Non-pigmented ciliary epithelial cell (primary cell): ENCODE data around the gene REC8.
A peak's percentile ranks its signal among the peaks of the same experiment; 100 is the strongest.

ENCODE experiments used
- DNase-seq: peaks from one replicate; pipeline ENCODE4 v3.0.0-alpha.2; 2010; ENCODE audit warnings: low read depth

The REC8 gene, protein sequence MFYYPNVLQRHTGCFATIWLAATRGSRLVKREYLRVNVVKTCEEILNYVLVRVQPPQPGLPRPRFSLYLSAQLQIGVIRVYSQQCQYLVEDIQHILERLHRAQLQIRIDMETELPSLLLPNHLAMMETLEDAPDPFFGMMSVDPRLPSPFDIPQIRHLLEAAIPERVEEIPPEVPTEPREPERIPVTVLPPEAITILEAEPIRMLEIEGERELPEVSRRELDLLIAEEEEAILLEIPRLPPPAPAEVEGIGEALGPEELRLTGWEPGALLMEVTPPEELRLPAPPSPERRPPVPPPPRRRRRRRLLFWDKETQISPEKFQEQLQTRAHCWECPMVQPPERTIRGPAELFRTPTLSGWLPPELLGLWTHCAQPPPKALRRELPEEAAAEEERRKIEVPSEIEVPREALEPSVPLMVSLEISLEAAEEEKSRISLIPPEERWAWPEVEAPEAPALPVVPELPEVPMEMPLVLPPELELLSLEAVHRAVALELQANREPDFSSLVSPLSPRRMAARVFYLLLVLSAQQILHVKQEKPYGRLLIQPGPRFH

DNA sequence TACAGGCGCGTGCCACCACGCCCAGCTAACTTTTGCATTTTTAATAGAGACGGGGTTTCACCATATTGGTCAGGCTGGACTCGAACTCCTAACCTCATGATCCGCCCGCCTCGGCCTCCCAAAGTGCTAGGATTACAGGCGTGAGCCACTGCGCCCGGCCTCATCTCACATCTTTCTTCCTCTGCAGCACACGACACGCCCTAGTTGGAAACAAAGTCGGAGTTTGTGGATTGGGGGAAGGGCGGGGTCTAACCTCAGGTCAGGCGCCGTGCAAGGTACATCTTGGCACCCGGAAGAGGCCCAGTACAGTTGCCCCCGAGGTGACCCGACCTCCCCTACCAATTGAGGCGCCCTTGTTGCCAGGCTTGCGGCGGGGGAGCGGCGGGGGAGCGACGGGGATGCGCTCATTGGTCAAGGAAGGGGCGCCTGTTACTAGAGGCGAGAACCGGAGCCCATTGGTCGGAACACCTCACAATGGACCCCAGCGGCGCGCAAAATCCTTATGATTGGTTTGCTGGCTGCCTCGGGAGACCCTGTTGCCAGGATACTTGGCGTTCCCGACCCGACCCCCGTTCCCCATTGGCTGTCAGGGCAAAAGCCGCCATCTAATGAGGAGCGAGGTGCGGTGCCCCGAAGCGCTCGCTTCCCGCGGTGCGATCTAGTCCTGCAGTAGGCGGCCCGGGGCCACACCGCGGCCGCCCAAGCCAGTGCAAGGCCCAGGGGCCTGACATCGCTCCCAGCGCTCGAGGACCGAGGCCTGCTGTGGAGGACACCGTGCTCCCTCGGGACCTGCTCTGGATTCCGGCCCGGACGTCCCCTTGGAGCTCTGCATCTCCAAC, at the start of gene REC8:
TSS of gene REC8 (plus strand) at position 659 of the 839 bp plus-strand sequence. CDS start 473 bp downstream, outside the sequence.
- peak; percentile 89 for DNase-seq

DNA sequence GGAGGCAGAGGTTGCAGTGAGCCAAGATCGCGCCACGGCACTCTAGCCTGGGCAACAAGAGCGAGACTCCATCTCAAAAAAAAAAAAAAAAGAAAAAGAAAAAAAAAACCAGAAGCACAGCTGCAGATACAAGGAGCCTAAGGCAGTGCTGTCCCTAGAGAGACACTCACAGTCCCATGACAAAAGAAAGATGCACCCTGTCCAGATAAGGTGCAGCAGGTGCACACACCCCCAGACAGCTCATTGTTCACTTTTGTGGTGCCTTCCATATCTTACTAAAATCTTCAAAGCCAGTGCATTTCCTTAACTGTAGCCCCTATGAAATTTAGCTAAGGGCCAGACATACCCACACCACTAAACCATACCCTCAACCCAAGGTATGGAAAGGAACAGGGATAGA, 49.5 kb upstream of the REC8 start:
- DNase-seq, result no peak

DNA sequence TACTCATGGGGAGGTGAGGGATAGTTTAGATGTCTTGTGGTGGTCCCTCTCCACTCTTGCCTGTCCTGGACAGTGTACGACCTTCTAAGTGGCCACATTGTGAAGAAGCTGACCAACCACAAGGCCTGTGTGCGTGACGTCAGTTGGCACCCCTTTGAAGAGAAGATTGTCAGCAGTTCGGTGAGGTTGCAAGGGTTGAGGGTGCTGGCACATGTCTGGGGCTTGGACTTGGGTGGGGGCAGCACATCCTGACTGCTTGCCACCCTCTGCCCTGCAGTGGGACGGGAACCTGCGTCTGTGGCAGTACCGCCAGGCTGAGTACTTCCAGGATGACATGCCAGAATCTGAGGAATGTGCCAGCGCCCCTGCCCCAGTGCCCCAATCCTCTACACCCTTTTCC, 49.0 kb upstream of the REC8 start:
- DNase-seq, result no peak

DNA sequence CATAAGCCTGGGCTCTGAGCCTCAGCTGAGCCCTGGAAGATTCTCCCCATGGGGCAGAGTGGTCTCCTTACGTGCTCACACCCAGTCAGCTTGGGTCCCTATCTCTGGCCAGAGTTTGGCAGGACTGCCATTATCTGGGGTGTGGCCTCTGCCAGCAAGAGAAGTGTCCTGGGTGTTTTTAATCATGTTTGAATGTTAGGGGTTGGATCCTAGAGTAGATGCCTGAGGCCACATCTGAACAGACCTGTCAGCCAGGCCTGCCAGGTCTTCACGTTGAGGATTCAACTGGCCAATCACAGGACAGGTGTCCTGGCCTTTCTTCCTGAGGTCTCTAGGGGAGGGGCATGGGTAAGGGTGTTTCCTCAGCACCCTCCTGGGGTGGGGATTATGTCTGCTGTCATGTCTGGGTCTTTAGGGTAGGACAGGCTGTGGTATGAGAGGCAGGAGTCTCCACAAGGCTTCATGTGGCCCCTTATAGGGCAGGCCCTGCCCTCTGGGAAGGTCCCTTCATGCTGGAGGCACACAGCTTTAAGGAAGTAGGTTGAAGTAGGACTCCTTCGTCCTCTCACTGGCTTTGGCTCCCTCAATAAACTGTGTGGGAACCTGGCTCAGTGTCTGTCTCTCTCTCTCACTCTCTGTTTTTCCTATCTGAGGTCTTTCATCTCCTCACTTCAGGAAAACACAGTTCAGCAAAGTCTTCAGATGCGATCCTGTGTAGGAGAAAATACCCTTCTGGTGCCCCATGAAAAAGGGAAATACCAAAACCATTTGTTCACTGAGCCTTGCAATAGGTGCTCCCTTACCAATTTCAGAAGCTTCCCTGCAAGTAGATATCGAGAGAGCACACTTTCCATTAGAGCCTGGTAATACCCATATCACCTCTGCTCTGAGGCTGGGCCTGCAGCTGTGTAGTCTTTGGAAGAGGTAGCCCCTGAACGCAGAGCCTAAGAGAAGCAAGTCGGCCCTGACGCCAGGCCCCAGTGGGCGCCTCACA, 48.2 kb upstream of the REC8 start:
- no peak for DNase-seq

DNA sequence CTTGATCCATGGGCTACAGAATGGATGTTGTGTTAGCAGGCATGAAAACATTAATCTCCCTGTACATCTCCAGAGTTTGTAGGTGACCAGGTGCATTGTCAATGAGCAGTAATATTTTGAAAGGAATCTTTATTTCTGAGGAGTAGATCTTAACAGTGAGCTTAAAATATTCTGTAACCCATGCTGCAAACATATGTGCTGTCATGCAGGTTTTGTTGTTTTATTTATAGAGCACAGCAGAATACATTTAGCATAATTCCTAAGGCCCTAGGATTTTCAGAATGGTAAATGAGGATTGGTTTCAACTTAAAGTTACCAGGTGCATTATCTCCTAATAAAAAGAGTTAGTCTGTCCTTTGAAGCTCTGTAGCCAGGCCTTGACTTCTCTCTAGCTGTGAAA, 44.9 kb upstream of the REC8 start:
- no peak for DNase-seq

DNA sequence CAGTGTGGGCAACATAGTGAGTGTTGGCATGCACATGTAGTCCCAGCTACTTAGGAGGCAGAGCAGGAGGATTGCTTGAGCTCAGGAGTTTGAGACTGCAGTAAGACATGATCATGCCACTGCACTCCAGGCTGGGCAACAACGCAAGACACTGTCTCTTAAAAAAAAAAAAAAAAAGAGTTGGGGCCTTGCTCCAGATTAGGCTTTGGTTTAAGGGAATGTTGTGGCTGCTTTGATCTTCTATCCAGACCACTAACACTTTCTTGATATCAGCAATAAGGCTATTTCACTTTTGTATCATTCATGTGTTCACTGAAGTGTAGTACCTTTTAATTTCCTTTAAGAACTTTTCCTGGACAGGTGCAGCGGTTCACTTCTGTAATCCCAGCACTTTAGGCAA, 44.2 kb upstream of the REC8 start:
- no peak for DNase-seq

DNA sequence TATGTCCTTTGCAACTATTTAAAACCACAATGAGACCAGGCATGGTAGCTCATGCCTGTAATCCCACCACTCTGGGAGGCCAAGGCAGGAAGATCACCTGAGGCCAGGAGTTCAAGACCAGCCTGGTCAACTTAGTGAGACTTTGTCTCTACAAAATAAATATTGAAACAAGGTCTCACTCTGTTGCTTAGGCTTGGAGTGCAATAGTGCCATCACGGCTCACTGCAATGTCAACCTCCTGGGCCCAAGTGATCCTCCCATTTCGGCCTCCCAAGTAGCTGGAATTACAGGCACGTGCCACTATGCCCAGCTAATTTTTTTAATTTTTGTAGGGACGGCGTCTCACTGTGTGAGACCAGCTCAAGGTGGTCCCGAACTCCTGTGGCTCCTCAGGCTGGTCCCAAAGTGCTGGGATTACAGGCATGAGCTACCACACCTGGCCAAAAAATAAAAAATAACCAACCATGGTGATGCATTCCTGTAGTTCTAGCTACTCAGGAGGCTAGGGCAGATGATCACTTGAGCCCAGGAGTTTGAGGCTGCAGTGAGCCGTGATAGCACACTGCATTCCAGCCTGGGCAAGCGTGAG, 42.4 kb upstream of the REC8 start:
- no peak for DNase-seq

DNA sequence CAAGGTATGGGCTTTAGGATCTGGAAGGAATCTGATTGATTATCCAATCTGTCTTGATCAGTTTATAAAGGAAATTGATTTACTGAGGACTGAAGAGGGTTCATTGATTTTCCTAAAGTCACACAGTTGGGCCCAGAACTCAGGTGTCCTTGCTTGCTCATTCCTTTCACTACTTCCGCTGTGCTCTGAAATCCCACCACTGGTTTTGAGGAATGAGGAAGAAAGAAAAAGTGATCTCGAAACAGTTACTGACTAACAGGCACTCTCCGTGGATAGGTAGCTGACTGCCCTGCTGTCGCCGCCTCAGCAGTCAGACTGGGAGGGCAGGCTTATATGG, 41.5 kb upstream of the REC8 start, which contains the start of gene FITM1:
TSS of gene FITM1 (plus strand) at position 280 of the 337 bp plus-strand sequence. CDS start 905 bp downstream, outside the sequence.
- DNase-seq, result no peak

DNA sequence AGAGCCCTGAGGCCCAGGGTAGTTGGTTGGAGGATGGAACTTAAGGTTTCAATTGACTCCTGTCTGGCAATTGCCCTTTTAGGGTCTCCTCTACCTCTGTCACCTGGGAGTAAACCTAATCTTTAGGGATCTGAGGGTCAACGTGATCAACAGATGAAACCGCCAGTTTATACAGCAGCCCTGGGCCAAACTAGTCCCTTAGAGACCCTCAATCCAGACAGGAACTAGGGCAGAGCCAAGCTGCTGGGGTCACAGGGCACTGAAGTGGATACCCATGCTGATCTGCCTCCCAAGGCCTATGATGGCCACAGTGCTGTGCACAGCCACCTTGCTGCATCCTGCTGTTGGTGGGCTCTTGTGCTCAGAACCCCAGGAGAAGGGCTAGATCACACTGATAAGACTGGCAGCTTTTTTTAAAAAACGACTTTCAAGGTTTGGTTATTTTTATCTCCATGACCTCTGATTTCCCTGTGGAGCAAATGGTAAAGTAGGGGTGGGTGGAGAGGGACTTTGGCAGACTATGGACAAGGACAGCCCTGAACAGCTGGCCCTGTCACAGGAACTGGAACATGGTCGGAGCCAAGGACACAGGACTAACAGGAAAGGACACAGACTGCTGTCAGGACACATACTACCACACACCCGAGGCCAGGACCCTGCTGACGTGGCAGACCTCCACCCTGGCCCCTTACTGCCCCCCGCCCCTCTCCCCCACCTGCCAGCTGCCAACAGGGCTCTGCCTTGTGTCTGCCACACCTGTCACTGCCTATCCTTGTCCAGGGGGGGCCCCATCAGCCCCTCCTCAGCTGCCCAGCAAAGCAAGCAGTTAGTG, 40.9 kb upstream of the REC8 start:
- DNase-seq, result no peak

DNA sequence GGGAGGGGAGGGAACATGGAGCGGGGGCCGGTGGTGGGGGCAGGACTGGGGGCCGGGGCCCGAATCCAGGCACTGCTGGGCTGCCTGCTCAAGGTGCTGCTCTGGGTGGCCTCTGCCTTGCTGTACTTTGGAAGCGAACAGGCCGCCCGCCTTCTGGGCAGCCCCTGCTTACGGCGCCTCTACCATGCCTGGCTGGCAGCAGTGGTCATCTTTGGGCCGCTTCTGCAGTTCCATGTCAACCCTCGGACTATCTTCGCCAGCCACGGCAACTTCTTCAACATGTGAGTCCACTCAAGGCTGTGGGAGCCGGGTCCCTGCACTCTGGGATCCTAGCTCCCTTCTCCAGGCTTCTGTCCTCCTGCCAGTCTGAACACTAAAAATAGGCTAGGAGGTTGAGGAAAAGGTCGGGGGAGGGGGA, 40.3 kb upstream of the REC8 start:
- no peak for DNase-seq

DNA sequence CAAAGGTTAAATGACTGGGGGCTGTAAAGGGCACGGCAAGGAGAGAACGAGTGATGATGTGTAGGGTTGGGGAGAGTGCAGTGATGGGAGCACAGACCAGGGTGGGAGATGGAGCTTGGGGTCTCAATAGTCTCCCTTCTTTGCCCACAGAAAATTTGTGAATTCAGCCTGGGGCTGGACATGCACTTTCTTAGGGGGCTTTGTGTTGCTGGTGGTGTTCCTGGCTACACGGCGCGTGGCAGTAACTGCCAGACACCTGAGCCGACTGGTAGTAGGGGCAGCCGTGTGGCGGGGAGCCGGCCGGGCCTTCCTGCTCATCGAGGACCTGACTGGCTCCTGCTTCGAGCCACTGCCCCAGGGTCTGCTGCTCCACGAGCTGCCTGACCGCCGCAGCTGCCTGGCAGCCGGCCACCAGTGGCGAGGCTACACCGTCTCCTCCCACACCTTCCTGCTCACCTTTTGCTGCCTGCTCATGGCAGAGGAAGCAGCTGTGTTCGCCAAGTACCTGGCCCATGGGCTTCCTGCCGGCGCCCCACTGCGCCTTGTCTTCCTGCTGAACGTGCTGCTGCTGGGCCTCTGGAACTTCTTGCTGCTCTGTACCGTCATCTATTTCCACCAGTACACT, 39.7 kb upstream of the REC8 start:
- DNase-seq, result no peak

DNA sequence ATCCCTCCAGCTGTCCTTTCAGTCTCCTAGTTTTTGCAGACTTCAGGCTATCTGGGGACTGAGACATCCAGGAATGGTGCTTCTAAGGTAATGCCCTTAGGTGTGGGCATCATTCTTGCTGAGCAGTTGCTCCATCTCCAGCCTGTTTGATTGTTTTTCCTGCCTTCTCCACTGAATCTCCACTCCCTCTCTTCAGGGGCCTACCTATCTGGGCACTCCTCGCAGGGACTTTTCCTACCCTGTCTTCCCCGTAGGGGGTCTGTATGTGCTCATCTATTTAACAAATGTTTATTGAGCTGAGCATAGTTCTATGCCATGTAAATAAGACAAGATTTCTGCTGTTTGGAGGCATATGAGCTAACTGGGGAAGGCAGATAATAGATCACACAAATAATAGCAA, 38.9 kb upstream of the REC8 start:
- DNase-seq, result no peak

DNA sequence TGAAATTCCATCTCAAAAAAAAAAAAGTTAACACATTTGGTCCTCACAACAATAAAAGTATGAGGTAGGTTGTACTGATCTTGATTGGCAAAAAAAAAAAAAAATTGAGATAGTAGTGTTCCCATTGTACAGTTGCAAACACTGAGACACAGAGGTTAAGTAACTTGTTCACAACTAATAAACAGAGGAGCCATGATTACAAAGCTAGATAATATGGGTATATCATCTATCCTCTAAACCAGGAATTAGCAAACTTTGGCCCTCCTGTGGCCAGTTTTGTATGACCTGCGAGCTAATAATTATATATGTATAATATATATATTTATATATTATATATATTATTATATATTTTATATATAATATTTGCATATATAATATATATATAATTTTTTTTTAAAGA, 38.1 kb upstream of the REC8 start:
- DNase-seq, result no peak

DNA sequence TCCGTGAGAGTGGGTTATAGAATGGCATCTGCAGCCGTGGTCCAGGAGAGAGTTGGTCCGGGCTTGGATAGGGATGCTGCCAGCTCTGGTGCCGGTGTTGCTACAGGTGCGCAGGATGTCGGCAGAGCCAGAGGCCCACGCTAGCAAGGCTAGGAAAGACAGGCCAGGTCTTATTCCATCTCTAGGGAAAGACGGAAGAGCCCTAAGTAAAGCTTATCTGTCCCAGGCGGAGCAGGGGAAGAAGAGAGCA, 36.4 kb upstream of the REC8 start:
- DNase-seq, result no peak

DNA sequence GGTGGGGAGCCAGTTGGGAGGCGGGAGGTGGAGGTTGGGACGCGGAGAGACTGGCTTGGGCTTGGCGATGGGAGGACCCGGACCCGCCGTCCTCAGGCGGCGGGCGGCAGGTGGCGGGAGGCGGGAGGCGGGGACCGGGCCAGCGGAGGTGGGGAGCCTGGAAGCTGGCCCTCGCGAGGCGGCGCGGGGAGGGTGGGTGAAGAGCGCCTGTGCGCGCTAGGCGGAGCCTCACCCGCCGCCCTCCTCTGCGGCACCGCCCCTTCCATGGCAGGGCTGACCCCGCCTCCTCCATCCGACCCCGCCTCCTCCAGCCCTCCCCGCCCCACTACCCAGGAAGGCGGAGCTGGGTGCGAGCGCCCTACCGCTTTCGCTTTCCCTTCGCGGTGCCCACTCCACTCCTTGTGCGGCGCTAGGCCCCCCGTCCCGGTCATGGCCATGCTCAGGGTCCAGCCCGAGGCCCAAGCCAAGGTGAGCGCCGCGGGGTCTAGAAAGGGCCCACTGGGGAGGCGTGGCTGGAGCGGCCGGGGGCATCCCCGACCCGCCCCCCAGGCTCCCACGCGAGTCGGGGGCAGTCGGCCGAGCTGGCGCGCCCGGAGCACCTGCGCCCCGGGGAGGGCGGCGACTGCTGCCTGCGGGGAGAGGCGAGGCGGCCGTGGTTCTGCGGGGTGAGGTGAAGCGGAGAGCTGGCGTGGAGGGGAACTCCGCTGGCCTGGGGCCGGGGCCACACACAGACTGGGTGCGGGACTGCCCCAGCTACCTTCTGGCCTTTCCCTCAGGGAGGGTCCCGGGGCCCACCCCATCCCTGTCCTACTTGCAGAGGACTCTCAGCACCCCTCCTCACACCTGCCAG, 35.8 kb upstream of the REC8 start, which contains the start of gene PSME1:
TSS of gene PSME1 (plus strand) at position 361 of the 850 bp plus-strand sequence. CDS start at position 430, 69 bp downstream.
- no peak for DNase-seq

DNA sequence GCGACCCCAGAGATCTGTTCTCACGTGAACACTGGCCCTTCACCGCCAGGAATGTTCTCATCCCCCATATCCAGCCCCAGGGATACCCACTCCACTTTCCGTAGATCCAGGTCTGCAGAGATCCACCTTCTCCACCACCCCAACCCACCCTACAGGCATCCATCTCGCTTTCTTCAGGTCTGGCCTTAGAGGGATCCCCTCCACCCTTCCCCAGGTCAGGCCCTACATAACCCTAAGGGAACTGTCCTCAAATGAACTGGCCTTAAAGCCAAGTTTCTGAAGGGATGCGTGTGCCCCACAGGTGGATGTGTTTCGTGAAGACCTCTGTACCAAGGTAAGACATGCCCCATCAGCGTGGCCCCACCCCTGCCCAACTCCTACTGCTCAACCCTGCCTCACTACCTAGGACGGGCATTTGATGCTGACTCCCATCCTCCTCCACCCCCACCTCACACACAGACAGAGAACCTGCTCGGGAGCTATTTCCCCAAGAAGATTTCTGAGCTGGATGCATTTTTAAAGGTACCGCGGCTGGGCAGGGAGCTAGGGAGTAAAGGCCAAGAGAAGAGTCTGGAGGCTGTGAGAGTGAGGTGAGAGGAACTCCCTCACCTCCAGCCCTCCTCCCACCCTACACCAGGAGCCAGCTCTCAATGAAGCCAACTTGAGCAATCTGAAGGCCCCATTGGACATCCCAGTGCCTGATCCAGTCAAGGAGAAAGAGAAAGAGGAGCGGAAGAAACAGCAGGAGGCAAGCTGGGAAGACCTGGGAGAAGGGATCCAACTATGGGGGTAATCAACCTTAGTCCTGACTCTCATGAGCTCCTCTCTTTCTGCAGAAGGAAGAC, 35.0 kb upstream of the REC8 start:
- no peak for DNase-seq

DNA sequence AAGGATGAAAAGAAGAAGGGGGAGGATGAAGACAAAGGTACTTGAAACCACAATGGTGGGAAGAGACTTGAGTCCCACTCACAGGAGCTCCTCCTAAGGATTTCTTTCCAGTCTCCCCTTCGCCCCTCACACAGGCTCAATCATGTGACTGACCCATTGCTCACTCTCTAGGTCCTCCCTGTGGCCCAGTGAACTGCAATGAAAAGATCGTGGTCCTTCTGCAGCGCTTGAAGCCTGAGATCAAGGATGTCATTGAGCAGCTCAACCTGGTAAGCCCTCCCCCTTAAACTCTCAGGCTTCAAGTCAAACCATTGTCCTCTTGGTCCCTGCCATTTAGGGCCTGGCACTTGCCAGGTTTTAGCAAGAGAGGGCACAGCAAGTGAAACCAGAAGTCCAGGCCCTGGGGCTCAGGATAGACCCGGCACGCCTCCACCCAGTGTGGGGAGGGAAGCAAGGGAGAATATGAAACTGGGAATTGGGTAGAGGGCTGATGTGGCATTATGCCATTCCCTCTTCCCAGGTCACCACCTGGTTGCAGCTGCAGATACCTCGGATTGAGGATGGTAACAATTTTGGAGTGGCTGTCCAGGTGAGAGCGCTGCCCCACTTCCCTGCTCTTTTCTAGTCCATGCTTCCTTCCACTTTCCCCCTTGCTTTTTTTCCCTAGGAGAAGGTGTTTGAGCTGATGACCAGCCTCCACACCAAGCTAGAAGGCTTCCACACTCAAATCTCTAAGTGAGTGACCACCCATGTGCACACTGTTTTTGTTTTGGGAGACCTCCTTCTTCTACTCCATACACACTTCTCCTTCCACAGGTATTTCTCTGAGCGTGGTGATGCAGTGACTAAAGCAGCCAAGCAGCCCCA, 34.1 kb upstream of the REC8 start:
- no peak for DNase-seq
